HEK293 (cell line): ENCODE measurements around the gene XAF1.

Source experiments
- CTCF ChIA-PET: fragments of 350-600 bp; formaldehyde crosslinking; extraction: SDS; loops from one replicate; lab custom pipeline; 2021; ENCODE audit warnings: antibody characterized with exemption; lab: Yijun Ruan, JAX
- POLR2A ChIA-PET: fragments of 300-600 bp; formaldehyde crosslinking; extraction: SDS; loops from one replicate; lab custom pipeline; 2020; ENCODE audit warnings: antibody characterized with exemption, inconsistent platforms; lab: Yijun Ruan, JAX
- H3K27ac ChIP-seq: fragments of 200-500 bp; sonication (Bioruptor generic); 2 replicates; pipeline ENCODE4 v1.5.1; 2014; ENCODE audit warnings: low read depth, low read length, control low read depth, inconsistent platforms; ENCODE audit errors: extremely low read depth
- H3K36me3 ChIP-seq, 2 experiments: fragments of 200-500 bp in 1 of 2; sonication (Bioruptor generic) in 1 of 2; 1 replicate in 1 of 2; 2 replicates in 1 of 2; pipeline ENCODE4 v1.5.1; 2014 to 2017; ENCODE audit warnings: inconsistent platforms in 2 of 2, low read length in 2 of 2; ENCODE audit not compliant: control insufficient read depth in 2 of 2, insufficient read depth in 1 of 2
- H3K4me1 ChIP-seq: fragments of 200-500 bp; sonication (Bioruptor generic); 2 replicates; pipeline ENCODE4 v1.5.1; 2014; ENCODE audit warnings: mild to moderate bottlenecking, low read length, inconsistent platforms; ENCODE audit not compliant: control insufficient read depth, insufficient read depth
- H3K4me3 ChIP-seq: 2 replicates; pipeline ENCODE4 v1.5.1; 2011; ENCODE audit warnings: low read depth, mild to moderate bottlenecking, control low read depth, low read length, moderate library complexity
- H3K9me3 ChIP-seq: fragments of 200-500 bp; sonication (Bioruptor generic); 2 replicates; pipeline ENCODE4 v1.5.1; 2014; ENCODE audit warnings: low read depth, low read length, inconsistent platforms; ENCODE audit not compliant: control insufficient read depth, insufficient read depth
- AEBP2 ChIP-seq: fragments of 450-650 bp; formaldehyde crosslinking; IDR thresholded peaks from 2 replicates; pipeline ENCODE4 v1.5.1; 2016; ENCODE audit warnings: missing biosample characterization, missing genetic modification characterization, borderline replicate concordance
- HOXD13 ChIP-seq: sonication (generic); formaldehyde crosslinking; IDR thresholded peaks from 2 replicates; pipeline ENCODE4 v1.8.0; 2022; ENCODE audit warnings: missing genetic modification reagents, borderline replicate concordance
- IKZF3 ChIP-seq: fragments of 450-650 bp; IDR thresholded peaks from 2 replicates; pipeline ENCODE4 v1.5.0; 2018; ENCODE audit warnings: missing biosample characterization, mild to moderate bottlenecking, missing genetic modification characterization, moderate library complexity
- KLF8 ChIP-seq: fragments of 450-650 bp; formaldehyde crosslinking; IDR thresholded peaks from 2 replicates; pipeline ENCODE4 v1.5.1; 2016; ENCODE audit warnings: missing biosample characterization, missing genetic modification characterization
- OSR2 ChIP-seq: fragments of 450-650 bp; formaldehyde crosslinking; IDR thresholded peaks from 2 replicates; pipeline ENCODE4 v1.5.1; 2016; ENCODE audit warnings: missing biosample characterization, missing genetic modification characterization
- PRDM10 ChIP-seq: fragments of 450-650 bp; formaldehyde crosslinking; IDR thresholded peaks from 2 replicates; pipeline ENCODE4 v1.5.1; 2016; ENCODE audit warnings: missing biosample characterization, missing genetic modification characterization
- PRDM6 ChIP-seq: fragments of 450-650 bp; formaldehyde crosslinking; IDR thresholded peaks from 2 replicates; pipeline ENCODE4 v1.5.1; 2017; ENCODE audit warnings: missing biosample characterization, missing genetic modification characterization
- SP2 ChIP-seq: fragments of 450-650 bp; formaldehyde crosslinking; IDR thresholded peaks from 2 replicates; pipeline ENCODE4 v1.5.1; 2016; ENCODE audit warnings: missing biosample characterization, missing genetic modification characterization
- SP3 ChIP-seq: fragments of 450-650 bp; formaldehyde crosslinking; IDR thresholded peaks from 2 replicates; pipeline ENCODE4 v1.5.1; 2016; ENCODE audit warnings: missing biosample characterization, missing genetic modification characterization
- YY1 ChIP-seq: fragments of 450-650 bp; formaldehyde crosslinking; IDR thresholded peaks from 2 replicates; pipeline ENCODE4 v1.5.1; 2018; ENCODE audit warnings: missing biosample characterization, missing genetic modification characterization
- ZBTB49 ChIP-seq: fragments of 450-650 bp; formaldehyde crosslinking; IDR thresholded peaks from 2 replicates; pipeline ENCODE4 v1.5.1; 2016; ENCODE audit warnings: missing biosample characterization, missing genetic modification characterization, low read depth
- ZFP3 ChIP-seq: fragments of 450-650 bp; formaldehyde crosslinking; IDR thresholded peaks from 2 replicates; pipeline ENCODE4 v1.5.1; 2016; ENCODE audit warnings: low read depth, missing biosample characterization, missing genetic modification characterization
- ZNF155 ChIP-seq: fragments of 450-650 bp; formaldehyde crosslinking; IDR thresholded peaks from 2 replicates; pipeline ENCODE4 v1.5.1; 2016; ENCODE audit warnings: missing biosample characterization, missing genetic modification characterization
- ZNF174 ChIP-seq: fragments of 450-650 bp; formaldehyde crosslinking; IDR thresholded peaks from 2 replicates; pipeline ENCODE4 v1.5.0; 2017; ENCODE audit warnings: missing biosample characterization, mild to moderate bottlenecking, missing genetic modification characterization
- ZNF18 ChIP-seq: fragments of 450-650 bp; formaldehyde crosslinking; IDR thresholded peaks from 2 replicates; pipeline ENCODE4 v1.5.1; 2016; ENCODE audit warnings: missing biosample characterization, missing genetic modification characterization
- ZNF2 ChIP-seq: fragments of 450-650 bp; formaldehyde crosslinking; IDR thresholded peaks from 2 replicates; pipeline ENCODE4 v1.5.1; 2016; ENCODE audit warnings: missing biosample characterization, missing genetic modification characterization
- ZNF202 ChIP-seq: fragments of 450-650 bp; formaldehyde crosslinking; IDR thresholded peaks from 2 replicates; pipeline ENCODE4 v1.5.1; 2016; ENCODE audit warnings: missing biosample characterization, missing genetic modification characterization, borderline replicate concordance
- ZNF211 ChIP-seq: fragments of 450-650 bp; formaldehyde crosslinking; IDR thresholded peaks from 2 replicates; pipeline ENCODE4 v1.5.1; 2016; ENCODE audit warnings: low read depth, missing biosample characterization, missing genetic modification characterization
- ZNF510 ChIP-seq: fragments of 450-650 bp; formaldehyde crosslinking; IDR thresholded peaks from 2 replicates; pipeline ENCODE4 v1.5.1; 2018; ENCODE audit warnings: mild to moderate bottlenecking, missing genetic modification characterization, missing biosample characterization; ENCODE audit not compliant: insufficient replicate concordance
- ZNF664 ChIP-seq: fragments of 450-650 bp; formaldehyde crosslinking; IDR thresholded peaks from 2 replicates; pipeline ENCODE4 v1.5.1; 2016; ENCODE audit warnings: missing biosample characterization, missing genetic modification characterization
- ZNF776 ChIP-seq: fragments of 450-650 bp; formaldehyde crosslinking; IDR thresholded peaks from 2 replicates; pipeline ENCODE4 v1.5.0; 2017; ENCODE audit warnings: missing biosample characterization, missing genetic modification characterization, borderline replicate concordance
- ZNF830 ChIP-seq: fragments of 450-650 bp; IDR thresholded peaks from 2 replicates; pipeline ENCODE4 v1.5.0; 2018; ENCODE audit warnings: missing biosample characterization, missing genetic modification characterization, low read depth, mild to moderate bottlenecking, moderate library complexity
- ZXDB ChIP-seq: fragments of 450-650 bp; formaldehyde crosslinking; IDR thresholded peaks from 2 replicates; pipeline ENCODE4 v1.5.1; 2016; ENCODE audit warnings: missing biosample characterization, missing genetic modification characterization

XAF1 gene

GRCh38 chr17:6799738-6800137 is 43.9 kb downstream of the XAF1 start (continued):
- TF ChIP-seq ZNF211 (tag by site-specific recombination): no peak
- no peak for TF ChIP-seq ZNF664
- no peak for TF ChIP-seq OSR2 (tag by site-specific recombination)
- no peak for TF ChIP-seq PRDM6 (tag by site-specific recombination)
- no peak for TF ChIP-seq SP2 (tag by site-specific recombination)
- TF ChIP-seq, all 188 proteins: peak for 0

GRCh38 chr17:6800422-6801027 is 44.7 kb downstream of the XAF1 start:
- H3K36me3 ChIP-seq: no peaks in the 10 kb centered on the region
- ChIA-PET CTCF (interaction anchor here (0.6 kb wide), 1 partner anchor 225 kb away, joined by 3 read pairs; no protein-coding TSS in a partner anchor), POLR2A (no interaction called here)
- no peak overlapping the region for H3K27ac ChIP-seq
- H3K9me3 ChIP-seq: no peaks in the 10 kb centered on the region
- no peak overlapping the region for H3K4me3 ChIP-seq
- no peaks in the 10 kb centered on the region for H3K4me1 ChIP-seq
- TF ChIP-seq ZNF510 (tag by site-specific recombination) (no peak), ZNF18 (tag by site-specific recombination) (no peak), ZBTB49 (tag by site-specific recombination) (no peak), HOXD13 (CRISPR knock-in tag) (no peak), ZFP3 (tag by site-specific recombination) (no peak), AEBP2 (tag by site-specific recombination) (no peak), ZXDB (tag by site-specific recombination) (no peak), ZNF830 (tag by site-specific recombination) (no peak), YY1 (tag by site-specific recombination) (no peak), ZNF2 (tag by site-specific recombination) (no peak), SP3 (tag by site-specific recombination) (no peak), IKZF3 (tag by site-specific recombination) (no peak), ZNF202 (no peak), KLF8 (no peak), ZNF174 (tag by site-specific recombination) (no peak), ZNF776 (no peak), PRDM10 (tag by site-specific recombination) (no peak), ZNF155 (tag by site-specific recombination) (no peak)
